DMS153 treated with DMSO at 0.1 percent for 48 hours (cell line): ENCODE results near the gene ADRA1B.

ENCODE experiments used
- DNase-seq: peaks from one replicate; lab custom pipeline; 2025; ENCODE audit not compliant: unreplicated experiment; lab: John Stamatoyannopoulos, UW

The ADRA1B gene

GRCh38 chr5:159923008-159923407, 6.7 kb downstream of the ADRA1B start:
- no peak for DNase-seq

GRCh38 chr5:159928122-159928909, 12.0 kb downstream of the ADRA1B start:
- DNase-seq = no peak

- no peak for DNase-seq
These were observed 12.9 kb downstream of the ADRA1B start for GRCh38 chr5:159929176-159929575.

- DNase-seq = no peak
These were observed 17.5 kb downstream of the ADRA1B start for GRCh38 chr5:159933531-159934485.

- no peak for DNase-seq
These were observed 19.7 kb downstream of the ADRA1B start for GRCh38 chr5:159935946-159936345.

GRCh38 chr5:159936686-159937329, 20.5 kb downstream of the ADRA1B start:
- DNase-seq = no peak

- no peak for DNase-seq
These were observed 21.3 kb downstream of the ADRA1B start for GRCh38 chr5:159937580-159937979.

- no peak for DNase-seq
These were observed 27.0 kb downstream of the ADRA1B start for GRCh38 chr5:159943326-159943725.

- DNase-seq = no peak
These were observed 27.8 kb downstream of the ADRA1B start for GRCh38 chr5:159944056-159944600.

GRCh38 chr5:159945359-159945758, 29.1 kb downstream of the ADRA1B start:
- DNase-seq = no peak

GRCh38 chr5:159947708-159948358, 31.6 kb downstream of the ADRA1B start:
- no peak for DNase-seq

GRCh38 chr5:159951387-159951786, 35.1 kb downstream of the ADRA1B start:
- DNase-seq = no peak

GRCh38 chr5:159951834-159952233, 35.6 kb downstream of the ADRA1B start:
- no peak for DNase-seq

GRCh38 chr5:159953609-159954008, 37.3 kb downstream of the ADRA1B start:
- DNase-seq = no peak

- DNase-seq = no peak
These were observed 38.9 kb downstream of the ADRA1B start for GRCh38 chr5:159955056-159955624.

- DNase-seq = no peak
These were observed 39.8 kb downstream of the ADRA1B start for GRCh38 chr5:159956074-159956473.

- DNase-seq = no peak
These were observed 45.2 kb downstream of the ADRA1B start for GRCh38 chr5:159961176-159962160.

GRCh38 chr5:159962214-159962613, 45.9 kb downstream of the ADRA1B start:
- DNase-seq = no peak

GRCh38 chr5:159963935-159964334, 47.7 kb downstream of the ADRA1B start:
- DNase-seq = no peak
